Measurements from ENCODE around the gene P3H1. TPM values are rescaled to one million over a fixed set of nuclear protein-coding genes. Genes with fewer than 3 reads are reported as not detected.

P3H1 gene
- total RNA-seq, 1 donor from 2014 or later: 24.4 TPM

GRCh38 chr1:42744148-42744413 is 22.7 kb downstream of the P3H1 start:
- peaks cover 28% of the 10 kb centered on the region for H3K36me3 ChIP-seq
- H3K4me3 ChIP-seq: no peak overlapping the region
- H3K27me3 ChIP-seq (ENCODE audit: low read depth): no peaks in the 10 kb centered on the region
- DNase-seq: no peak
- no peak for ATAC-seq
- no peaks in the 10 kb centered on the region for H3K4me1 ChIP-seq
- H3K27ac ChIP-seq: no peak overlapping the region
- no peaks in the 10 kb centered on the region for H3K9me3 ChIP-seq
- TF ChIP-seq, protein P1, sequence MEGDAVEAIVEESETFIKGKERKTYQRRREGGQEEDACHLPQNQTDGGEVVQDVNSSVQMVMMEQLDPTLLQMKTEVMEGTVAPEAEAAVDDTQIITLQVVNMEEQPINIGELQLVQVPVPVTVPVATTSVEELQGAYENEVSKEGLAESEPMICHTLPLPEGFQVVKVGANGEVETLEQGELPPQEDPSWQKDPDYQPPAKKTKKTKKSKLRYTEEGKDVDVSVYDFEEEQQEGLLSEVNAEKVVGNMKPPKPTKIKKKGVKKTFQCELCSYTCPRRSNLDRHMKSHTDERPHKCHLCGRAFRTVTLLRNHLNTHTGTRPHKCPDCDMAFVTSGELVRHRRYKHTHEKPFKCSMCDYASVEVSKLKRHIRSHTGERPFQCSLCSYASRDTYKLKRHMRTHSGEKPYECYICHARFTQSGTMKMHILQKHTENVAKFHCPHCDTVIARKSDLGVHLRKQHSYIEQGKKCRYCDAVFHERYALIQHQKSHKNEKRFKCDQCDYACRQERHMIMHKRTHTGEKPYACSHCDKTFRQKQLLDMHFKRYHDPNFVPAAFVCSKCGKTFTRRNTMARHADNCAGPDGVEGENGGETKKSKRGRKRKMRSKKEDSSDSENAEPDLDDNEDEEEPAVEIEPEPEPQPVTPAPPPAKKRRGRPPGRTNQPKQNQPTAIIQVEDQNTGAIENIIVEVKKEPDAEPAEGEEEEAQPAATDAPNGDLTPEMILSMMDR (IDR thresholded peaks at IDR 0.05): no peak
- intact Hi-C loops (cut with DNase I): no loop called here

DNA sequence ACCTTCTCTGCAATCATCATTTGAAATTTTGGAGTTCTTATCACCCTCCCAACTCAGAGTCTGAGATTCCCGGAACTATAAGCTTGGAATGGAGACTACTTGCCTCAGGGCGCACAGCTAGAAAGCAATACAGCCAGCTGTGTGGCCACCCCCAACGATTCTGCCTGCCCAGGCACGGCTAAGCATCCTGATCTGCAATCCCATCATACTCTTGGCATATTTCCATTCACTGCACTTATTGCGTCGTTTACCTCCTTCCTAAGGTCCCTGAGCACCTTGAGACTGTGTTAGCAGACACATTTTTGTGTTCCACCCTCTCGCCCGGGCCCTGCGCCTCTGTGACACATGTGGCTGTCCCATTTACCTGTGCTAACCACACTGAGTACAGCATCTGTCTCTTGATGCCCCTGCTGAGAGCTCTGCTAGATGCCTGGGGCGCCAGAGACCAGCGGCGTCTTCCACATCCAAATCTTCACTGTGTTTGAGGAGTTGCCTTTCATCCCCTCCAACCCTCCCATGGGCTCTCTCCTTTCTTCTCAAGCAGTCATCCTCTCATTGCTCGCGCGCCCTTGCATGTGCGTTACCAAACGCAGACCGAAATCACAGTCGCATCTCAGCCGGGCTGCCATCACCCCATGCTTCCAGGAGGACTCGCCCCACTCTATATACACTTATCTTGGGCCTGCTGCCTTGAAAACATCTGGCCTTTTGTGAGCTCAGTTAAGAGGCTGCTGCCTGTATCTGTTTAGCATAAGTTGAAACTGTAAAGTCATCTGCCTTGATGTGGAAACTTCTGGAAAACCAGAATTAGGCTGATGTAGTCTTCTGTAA is 23.3 kb downstream of the P3H1 start:
- ATAC-seq (no peak), DNase-seq (no peak)
- Histone ChIP-seq H3K4me1 (no peaks in the 10 kb centered on the region), H3K27me3 (ENCODE audit: low read depth) (no peaks in the 10 kb centered on the region), H3K9me3 (no peaks in the 10 kb centered on the region), H3K36me3 (peaks cover 23% of the 10 kb centered on the region), H3K27ac (no peak overlapping the region), H3K4me3 (no peak overlapping the region)
- intact Hi-C loops (cut with DNase I): no loop called here
- TF ChIP-seq, protein P1 (IDR thresholded peaks at IDR 0.05): no peak

DNA sequence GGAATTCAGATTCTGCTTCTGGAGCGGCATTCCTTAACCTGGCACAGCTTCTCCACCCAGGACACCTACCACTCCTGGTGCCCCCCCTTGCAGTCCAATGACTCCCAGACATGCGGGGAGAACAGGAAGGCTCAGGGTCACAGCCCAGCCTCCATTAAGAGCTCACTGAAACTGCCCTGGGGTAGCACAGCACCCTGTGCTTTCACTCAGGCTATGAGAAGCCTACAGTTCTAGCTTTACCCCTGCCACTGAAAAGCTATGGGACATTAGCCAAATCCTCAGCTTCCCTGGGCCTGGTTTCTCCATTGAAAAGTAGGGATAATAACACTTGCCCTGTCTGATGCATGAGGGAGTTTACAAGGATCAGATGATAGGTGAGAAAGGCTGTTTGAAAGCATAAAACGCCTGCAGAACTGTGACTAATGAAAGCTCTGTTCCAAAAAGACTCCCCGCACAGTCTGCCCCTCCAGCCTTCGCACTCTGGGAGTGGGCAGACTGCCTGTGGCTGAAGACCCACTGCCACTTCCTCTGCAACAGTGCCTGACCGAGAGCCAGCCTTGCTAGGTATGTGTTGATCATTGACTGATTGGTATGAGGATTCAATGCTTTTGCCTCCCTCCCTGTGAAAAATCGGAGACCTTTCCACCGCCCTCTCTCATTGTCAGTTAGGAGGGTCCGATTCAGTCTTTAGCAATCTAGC is 24.1 kb downstream of the P3H1 start:
- TF ChIP-seq, protein P1 (IDR thresholded peaks at IDR 0.05): no peak
- DNase-seq: no peak
- Histone ChIP-seq H3K9me3 (no peaks in the 10 kb centered on the region), H3K4me3 (no peak overlapping the region), H3K27ac (no peak overlapping the region), H3K27me3 (ENCODE audit: low read depth) (no peaks in the 10 kb centered on the region), H3K36me3 (peaks cover 15% of the 10 kb centered on the region), H3K4me1 (no peaks in the 10 kb centered on the region)
- intact Hi-C loops (cut with DNase I): no loop called here
- ATAC-seq: no peak

- Histone ChIP-seq H3K27me3 (ENCODE audit: low read depth) (no peaks in the 10 kb centered on the region), H3K9me3 (no peaks in the 10 kb centered on the region), H3K27ac (no peak overlapping the region), H3K36me3 (peaks cover 14% of the 10 kb centered on the region), H3K4me3 (no peak overlapping the region), H3K4me1 (no peaks in the 10 kb centered on the region)
- no peak for DNase-seq
- intact Hi-C loops (cut with DNase I): no loop called here
- TF ChIP-seq, protein P1 (IDR thresholded peaks at IDR 0.05): no peak
- ATAC-seq: no peak
Measured at GRCh38 chr1:42742141-42742540, 24.7 kb downstream of the P3H1 start.

- Histone ChIP-seq H3K4me3 (no peak overlapping the region), H3K36me3 (peaks cover 11% of the 10 kb centered on the region), H3K4me1 (no peaks in the 10 kb centered on the region), H3K27ac (no peak overlapping the region), H3K9me3 (no peaks in the 10 kb centered on the region), H3K27me3 (ENCODE audit: low read depth) (no peaks in the 10 kb centered on the region)
- TF ChIP-seq, protein P1 (IDR thresholded peaks at IDR 0.05): no peak
- DNase-seq (no peak), ATAC-seq (no peak)
- intact Hi-C loops (cut with DNase I): no loop called here
Measured at GRCh38 chr1:42741706-42742105, 25.1 kb downstream of the P3H1 start.

Data from lower lobe of right lung (tissue), 2 donors.